CD4-positive, alpha-beta memory T cell (primary cell): Measurements from ENCODE around the gene DEXI. TPM values are rescaled to one million over a fixed set of nuclear protein-coding genes. Genes with fewer than 3 reads are reported as not detected.
"Not testable (repeated sequence)": the region's sequence is repeated elsewhere in the genome, so short reads cannot be mapped to it uniquely, and the experiment has no call there.

Experiments
- CTCF ChIA-PET: fragments of 350-600 bp; sonication (Branson Sonifier 250); formaldehyde crosslinking; loops from one replicate; lab custom pipeline; 2021; ENCODE audit warnings: inconsistent platforms; ENCODE audit not compliant: partially characterized antibody; lab: Charles Lee
- POLR2A ChIA-PET: fragments of 350-600 bp; sonication (Branson Sonifier 250); formaldehyde crosslinking; loops from one replicate; lab custom pipeline; 2021; ENCODE audit not compliant: partially characterized antibody; lab: Charles Lee
- DNase-seq, 5 donors: peaks; one replicate each; pipeline versions ENCODE4 v3.0.0 to v3.0.0-alpha.2; 2020 to 2022; ENCODE audit warnings: mixed read lengths in 1 of 5
- H3K27ac ChIP-seq: one replicate; pipeline ENCODE4 v1.7.0; 2013; ENCODE audit warnings: low read depth, low read length
- H3K27me3 ChIP-seq: 2 replicates; pipeline ENCODE4 v1.7.0; 2013; ENCODE audit warnings: mild to moderate bottlenecking, low read length, moderate library complexity; ENCODE audit not compliant: insufficient read depth
- H3K36me3 ChIP-seq: 2 replicates; pipeline ENCODE4 v1.7.0; 2013; ENCODE audit warnings: mild to moderate bottlenecking, low read length, moderate library complexity; ENCODE audit not compliant: insufficient read depth
- H3K4me1 ChIP-seq: 2 replicates; pipeline ENCODE4 v1.7.0; 2013; ENCODE audit warnings: mild to moderate bottlenecking, low read length, moderate library complexity; ENCODE audit not compliant: insufficient read depth
- H3K4me3 ChIP-seq, 2 donors: one replicate each; pipeline ENCODE4 v1.7.0; 2013; ENCODE audit warnings: low read length in 2 of 2, mild to moderate bottlenecking in 1 of 2
- H3K9me3 ChIP-seq, 2 donors: one replicate each; pipeline ENCODE4 v1.7.0; 2013; ENCODE audit warnings: low read length in 2 of 2, control low read depth in 1 of 2; ENCODE audit not compliant: control insufficient read depth in 1 of 2
- H3K27ac Mint-ChIP-seq, 7 donors: one replicate each; pipeline ENCODE4 v1.8.0; 2020 to 2021; ENCODE audit warnings: mixed read lengths in 7 of 7, mild to moderate bottlenecking in 6 of 7, inconsistent platforms in 3 of 7, moderate library complexity in 3 of 7
- H3K27me3 Mint-ChIP-seq, 2 donors: one replicate each; pipeline ENCODE4 v1.8.0; 2020 to 2021; ENCODE audit warnings: mixed read lengths in 2 of 2
- H3K36me3 Mint-ChIP-seq, 2 donors: one replicate each; pipeline ENCODE4 v1.8.0; 2020 to 2021; ENCODE audit warnings: mixed read lengths in 2 of 2, inconsistent platforms in 1 of 2, mild to moderate bottlenecking in 1 of 2
- H3K4me1 Mint-ChIP-seq, 4 donors: one replicate each; pipeline ENCODE4 v1.8.0; 2020 to 2021; ENCODE audit warnings: mixed read lengths in 4 of 4, mild to moderate bottlenecking in 1 of 4
- H3K4me3 Mint-ChIP-seq, 8 donors: one replicate each; pipeline ENCODE4 v1.8.0; 2020 to 2021; ENCODE audit warnings: mixed read lengths in 8 of 8, mild to moderate bottlenecking in 7 of 8, moderate library complexity in 6 of 8, inconsistent platforms in 3 of 8
- H3K9me3 Mint-ChIP-seq, 8 donors: one replicate each; pipeline ENCODE4 v1.8.0; 2020 to 2021; ENCODE audit warnings: mixed read lengths in 8 of 8, mild to moderate bottlenecking in 5 of 8, inconsistent platforms in 3 of 8, moderate library complexity in 1 of 8
- intact Hi-C: fragments of 100-400 bp; cut with micrococcal nuclease; formaldehyde crosslinking; loops from one replicate; pipeline ENCODE4 v1.15.1; 2023
- polyA plus RNA-seq, 2 donors: library from polyadenylated mRNA; unstranded; fragments of 300-500 nt; fragmentation: Illumina TruSeq; gene quantifications; one replicate each; pipeline ENCODE4 v1.2.3, GENCODE V29; 2021
- total RNA-seq, 2 experiments: library from RNA; stranded (reverse); gene quantifications; one replicate each; pipeline ENCODE4 v1.2.3, GENCODE V29; 2021

Gene DEXI
- total and polyA plus RNA-seq, 4 experiments from 2014 or later = 37.9 to 66.3 (median 50.7) TPM

- peaks cover 46 to 86% (median 66%) of the 10 kb centered on the region in 4 donors for H3K4me1 Mint-ChIP-seq
- H3K36me3 Mint-ChIP-seq = peaks cover 0 to 11% of the 10 kb centered on the region in 2 donors
- H3K4me1 ChIP-seq = peaks cover 70% of the 10 kb centered on the region
- H3K9me3 ChIP-seq = no peaks in the 10 kb centered on the region
- peak overlapping the region; percentile 26 to 94 (median 80) for H3K27ac Mint-ChIP-seq
- no peaks in the 10 kb centered on the region for H3K27me3 Mint-ChIP-seq
- no peak for DNase-seq
- intact Hi-C loops = no loop called here
- H3K9me3 Mint-ChIP-seq = peaks cover 0 to 2% (median 0%) of the 10 kb centered on the region in 8 donors
- H3K4me3 Mint-ChIP-seq = peak overlapping the region; percentile 83 to 96 (median 90)
- CTCF ChIA-PET = interaction anchor here (1.0 to 1.6 kb wide), 3 partner anchors 9 to 411 kb away, joined by 3 to 12 read pairs (median 5); no protein-coding TSS in a partner anchor
- H3K27ac ChIP-seq = peak overlapping the region; percentile 83
- H3K36me3 ChIP-seq = no peaks in the 10 kb centered on the region
- peak overlapping the region; percentile 81 to 89 for H3K4me3 ChIP-seq
- POLR2A ChIA-PET = interaction anchor here (0.9 to 2.8 kb wide), 6 partner anchors 9 to 1858 kb away, joined by 3 to 17 read pairs (median 4); partner anchors contain the start of genes SOCS1 and TXNDC11
- no peaks in the 10 kb centered on the region for H3K27me3 ChIP-seq
Measured at GRCh38 chr16:10945065-10945787, 3.0 kb upstream of the DEXI start.

GRCh38 chr16:10944249-10945064 is 2.2 kb upstream of the DEXI start, which contains the start of gene CLEC16A:
Gene CLEC16A (plus strand): TSS chr16:10944564. CDS start chr16:10944718, 154 bp downstream.
- no peaks in the 10 kb centered on the region for H3K9me3 ChIP-seq
- ChIA-PET POLR2A (interaction anchor here (0.9 to 2.8 kb wide), 6 partner anchors 10 to 1859 kb away, joined by 3 to 17 read pairs (median 4); partner anchors contain the start of genes SOCS1 and TXNDC11), CTCF (interaction anchor here (1.5 to 1.6 kb wide), 2 partner anchors 9 to 19 kb away, joined by 5 to 12 read pairs; no protein-coding TSS in a partner anchor)
- peak within 1 kb of the TSS; percentile 83 to 96 (median 90) for H3K4me3 Mint-ChIP-seq
- peaks cover 74% of the 10 kb centered on the region for H3K4me1 ChIP-seq
- no peaks in the 10 kb centered on the region for H3K27me3 ChIP-seq
- peak within 1 kb of the TSS; percentile 66 to 94 (median 88) for H3K27ac Mint-ChIP-seq
- no peaks in the 10 kb centered on the region for H3K27me3 Mint-ChIP-seq
- H3K4me1 Mint-ChIP-seq = peaks cover 49 to 86% (median 67%) of the 10 kb centered on the region in 4 donors
- peak within 1 kb of the TSS; percentile 81 to 89 for H3K4me3 ChIP-seq
- H3K36me3 Mint-ChIP-seq = peaks cover 0 to 11% of the 10 kb centered on the region in 2 donors
- H3K27ac ChIP-seq = peak within 1 kb of the TSS; percentile 83
- peak; percentile 94 to 97 (median 95) for DNase-seq
- peaks cover 0 to 2% (median 0%) of the 10 kb centered on the region in 8 donors for H3K9me3 Mint-ChIP-seq
- H3K36me3 ChIP-seq = no peaks in the 10 kb centered on the region
- intact Hi-C loops = loop anchor here (1.0 to 5.0 kb wide), 7 partner anchors 200 to 1852 kb away; partner anchors contain the start of genes HAPSTR1, RMI2, RSL1D1 and ZC3H7A

DNA sequence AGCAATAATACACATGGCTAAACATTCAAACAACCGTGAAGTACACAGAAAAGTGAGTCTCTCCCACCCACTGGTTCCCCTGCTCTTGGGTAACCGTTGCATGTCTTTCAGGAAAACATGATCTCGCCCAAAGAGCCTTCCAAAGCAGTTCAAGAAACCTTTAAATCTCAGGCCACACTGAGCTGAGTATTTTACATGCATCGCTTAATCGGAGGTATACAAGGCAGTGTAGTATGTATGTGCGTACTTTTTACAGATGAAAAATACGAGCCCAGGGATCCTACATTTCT is 741 bp upstream of the DEXI start:
- peaks cover 0 to 11% of the 10 kb centered on the region in 2 donors for H3K36me3 Mint-ChIP-seq
- H3K36me3 ChIP-seq = no peaks in the 10 kb centered on the region
- peak overlapping the region in 1 of 2 donors; percentile 63 for H3K4me3 ChIP-seq

GRCh38 chr16:10941935-10942351 is 325 bp downstream of the DEXI start:
- Histone ChIP-seq H3K4me1 (peaks cover 85% of the 10 kb centered on the region), H3K27ac (peak overlapping the region; percentile 56), H3K4me3 (peak overlapping the region in 1 of 2 donors; percentile 63)
- ChIA-PET POLR2A (interaction anchor here (1.0 to 3.6 kb wide), 8 partner anchors 20 to 1861 kb away, joined by 3 to 15 read pairs (median 4); partner anchors contain the start of genes CPPED1, GSPT1, HAPSTR1 and NUBP1), CTCF (interaction anchor here (0.9 to 1.5 kb wide), 5 partner anchors 12 to 23 kb away, joined by 3 to 9 read pairs (median 3); no protein-coding TSS in a partner anchor)
- not testable (repeated sequence) for H3K27me3 Mint-ChIP-seq, H3K27me3 ChIP-seq, H3K36me3 ChIP-seq, H3K9me3 Mint-ChIP-seq, H3K9me3 ChIP-seq, DNase-seq
- peaks cover 63 to 92% (median 79%) of the 10 kb centered on the region in 4 donors for H3K4me1 Mint-ChIP-seq
- H3K4me3 Mint-ChIP-seq = peak overlapping the region; percentile 87 to 94 (median 92)
- H3K27ac Mint-ChIP-seq = peak overlapping the region in 1 of 7 donors; percentile 86
- H3K36me3 Mint-ChIP-seq = peaks cover 0 to 11% of the 10 kb centered on the region in 2 donors
- intact Hi-C loops = loop anchor here (5.0 kb wide), 4 partner anchors 855 to 1850 kb away; partner anchors contain the start of genes HAPSTR1, RSL1D1 and ZC3H7A

More for the DNA sequence above, 741 bp upstream of the DEXI start:
- Mint-ChIP-seq H3K27ac (peak overlapping the region in 6 of 7 donors; percentile 55 to 82 (median 70)), H3K4me3 (peak overlapping the region; percentile 74 to 94 (median 84)), H3K4me1 (peaks cover 56 to 88% (median 72%) of the 10 kb centered on the region in 4 donors), H3K27me3 (no peaks in the 10 kb centered on the region), H3K9me3 (peaks cover 0 to 2% (median 0%) of the 10 kb centered on the region in 8 donors)
- no peaks in the 10 kb centered on the region for H3K9me3 ChIP-seq
- no peaks in the 10 kb centered on the region for H3K27me3 ChIP-seq
- ChIA-PET CTCF (no interaction called here), POLR2A (interaction anchor here (1.3 to 3.6 kb wide), 2 partner anchors 22 to 199 kb away, joined by 3 to 14 read pairs; partner anchors contain the start of gene NUBP1)
- H3K27ac ChIP-seq = no peak overlapping the region
- intact Hi-C loops = loop anchor here (5.0 kb wide), 4 partner anchors 854 to 1851 kb away; partner anchors contain the start of genes HAPSTR1, RSL1D1 and ZC3H7A
- no peak for DNase-seq
- peaks cover 75% of the 10 kb centered on the region for H3K4me1 ChIP-seq

GRCh38 chr16:10941127-10941933 is 938 bp downstream of the DEXI start:
- H3K27ac Mint-ChIP-seq = peak overlapping the region; percentile 86 to 95 (median 88)
- H3K36me3 Mint-ChIP-seq = peaks cover 1 to 12% of the 10 kb centered on the region in 2 donors
- ChIA-PET CTCF (interaction anchor here (1.3 to 1.5 kb wide), 3 partner anchors 18 to 22 kb away, joined by 3 to 9 read pairs (median 5); no protein-coding TSS in a partner anchor), POLR2A (interaction anchor here (0.6 to 3.6 kb wide), 6 partner anchors 19 to 1850 kb away, joined by 3 to 15 read pairs (median 5); partner anchors contain the start of genes HAPSTR1, NUBP1, SOCS1 and TXNDC11)
- peak overlapping the region; percentile 84 to 94 (median 92) for H3K4me3 Mint-ChIP-seq
- peaks cover 0 to 2% (median 0%) of the 10 kb centered on the region in 8 donors for H3K9me3 Mint-ChIP-seq
- Histone ChIP-seq H3K36me3 (no peaks in the 10 kb centered on the region), H3K4me3 (peak overlapping the region; percentile 63 to 79), H3K27me3 (no peaks in the 10 kb centered on the region), H3K4me1 (peaks cover 85% of the 10 kb centered on the region), H3K27ac (peak overlapping the region; percentile 56), H3K9me3 (no peaks in the 10 kb centered on the region)
- peaks cover 68 to 92% (median 82%) of the 10 kb centered on the region in 4 donors for H3K4me1 Mint-ChIP-seq
- H3K27me3 Mint-ChIP-seq = no peaks in the 10 kb centered on the region
- peak in 1 of 5 donors; percentile 19 for DNase-seq
- intact Hi-C loops = loop anchor here (5.0 kb wide), 4 partner anchors 856 to 1849 kb away; partner anchors contain the start of genes HAPSTR1, RSL1D1 and ZC3H7A
